Measurements from ENCODE around the gene ACTA2. TPM values are rescaled to one million over a fixed set of nuclear protein-coding genes. Genes with fewer than 3 reads are reported as not detected.

The ACTA2 gene
- total RNA-seq, 1 donor from 2014 or later: 19.0 TPM

- H3K27me3 Mint-ChIP-seq (ENCODE audit: insufficient read depth, low read depth): peaks cover 5% of the 10 kb centered on the region
- H3K4me1 Mint-ChIP-seq: peaks cover 3% of the 10 kb centered on the region
- H4K20me1 ChIP-seq (ENCODE audit: low read depth): no peaks in the 10 kb centered on the region
- TF ChIP-seq EZH2phosphoT487 (IDR thresholded peaks at IDR 0.05): no peak
- TF ChIP-seq CTCF (IDR thresholded peaks at IDR 0.05): no peak
- no peak for TF ChIP-seq EZH2 (IDR thresholded peaks at IDR 0.05)
- no peaks in the 10 kb centered on the region for H3K79me2 ChIP-seq (ENCODE audit: low read depth)
- H3K9me3 ChIP-seq (ENCODE audit: low read depth): no peaks in the 10 kb centered on the region
- H3K27me3 ChIP-seq: no peaks in the 10 kb centered on the region
- no peak overlapping the region for H3K9ac ChIP-seq
- H3K4me1 ChIP-seq: no peaks in the 10 kb centered on the region
- H3F3A ChIP-seq (ENCODE audit: low read depth): no peaks in the 10 kb centered on the region
- no peaks in the 10 kb centered on the region for H3K9me3 Mint-ChIP-seq
- no peaks in the 10 kb centered on the region for H3K36me3 ChIP-seq
- no peak overlapping the region for H3K4me2 ChIP-seq
- no peak for DNase-seq (ENCODE audit: low spot score)
- H3K36me3 Mint-ChIP-seq: no peaks in the 10 kb centered on the region
- H2AFZ ChIP-seq (replicated peaks): no peak overlapping the region
- H3K27ac Mint-ChIP-seq: no peak overlapping the region
- H3K4me3 ChIP-seq: no peak overlapping the region
- H3K4me3 Mint-ChIP-seq: no peak overlapping the region
- H3K27ac ChIP-seq: no peak overlapping the region
These were observed 44.4 kb downstream of the ACTA2 start for GRCh38 chr10:88908194-88908593.

- Mint-ChIP-seq H3K4me1 (peaks cover 3% of the 10 kb centered on the region), H3K4me3 (no peak overlapping the region), H3K27me3 (ENCODE audit: insufficient read depth, low read depth) (peaks cover 10% of the 10 kb centered on the region), H3K9me3 (no peaks in the 10 kb centered on the region), H3K27ac (no peak overlapping the region), H3K36me3 (peaks cover 2% of the 10 kb centered on the region)
- Histone ChIP-seq H3K27ac (no peak overlapping the region), H3K36me3 (no peaks in the 10 kb centered on the region), H3K27me3 (no peaks in the 10 kb centered on the region), H3K9ac (no peak overlapping the region), H3K79me2 (ENCODE audit: low read depth) (no peaks in the 10 kb centered on the region), H2AFZ (replicated peaks) (no peak overlapping the region), H4K20me1 (ENCODE audit: low read depth) (no peaks in the 10 kb centered on the region), H3K4me2 (no peak overlapping the region), H3K4me3 (no peak overlapping the region), H3K9me3 (ENCODE audit: low read depth) (no peaks in the 10 kb centered on the region), H3K4me1 (no peaks in the 10 kb centered on the region), H3F3A (ENCODE audit: low read depth) (no peaks in the 10 kb centered on the region)
- no peak for DNase-seq (ENCODE audit: low spot score)
- no peak for TF ChIP-seq EZH2phosphoT487 (IDR thresholded peaks at IDR 0.05)
- TF ChIP-seq EZH2 (IDR thresholded peaks at IDR 0.05): no peak
These were observed 45.7 kb downstream of the ACTA2 start for GRCh38 chr10:88906921-88907320.

- no peak overlapping the region for H3K9ac ChIP-seq
- H3K27ac Mint-ChIP-seq: no peak overlapping the region
- no peak overlapping the region for H3K4me3 ChIP-seq
- no peaks in the 10 kb centered on the region for H3K9me3 Mint-ChIP-seq
- H3K36me3 Mint-ChIP-seq: peaks cover 2% of the 10 kb centered on the region
- no peaks in the 10 kb centered on the region for H3K27me3 ChIP-seq
- no peak overlapping the region for H2AFZ ChIP-seq (replicated peaks)
- no peaks in the 10 kb centered on the region for H3K79me2 ChIP-seq (ENCODE audit: low read depth)
- no peaks in the 10 kb centered on the region for H4K20me1 ChIP-seq (ENCODE audit: low read depth)
- H3K4me1 ChIP-seq: peaks cover 3% of the 10 kb centered on the region
- no peak overlapping the region for H3K4me2 ChIP-seq
- no peak for TF ChIP-seq EZH2phosphoT487 (IDR thresholded peaks at IDR 0.05)
- no peak for TF ChIP-seq CTCF (IDR thresholded peaks at IDR 0.05)
- TF ChIP-seq EZH2 (IDR thresholded peaks at IDR 0.05): no peak
- DNase-seq (ENCODE audit: low spot score): no peak
- H3K27me3 Mint-ChIP-seq (ENCODE audit: insufficient read depth, low read depth): peaks cover 10% of the 10 kb centered on the region
- H3F3A ChIP-seq (ENCODE audit: low read depth): no peaks in the 10 kb centered on the region
- no peaks in the 10 kb centered on the region for H3K36me3 ChIP-seq
- no peaks in the 10 kb centered on the region for H3K9me3 ChIP-seq (ENCODE audit: low read depth)
- H3K27ac ChIP-seq: no peak overlapping the region
- peaks cover 3% of the 10 kb centered on the region for H3K4me1 Mint-ChIP-seq
- no peak overlapping the region for H3K4me3 Mint-ChIP-seq
These were observed 48.9 kb downstream of the ACTA2 start for GRCh38 chr10:88903715-88904114.

- Histone ChIP-seq H3K27me3 (no peaks in the 10 kb centered on the region), H3K36me3 (no peaks in the 10 kb centered on the region), H3K27ac (no peak overlapping the region), H3F3A (ENCODE audit: low read depth) (no peaks in the 10 kb centered on the region), H3K4me3 (no peak overlapping the region), H3K9ac (no peak overlapping the region), H3K4me2 (no peak overlapping the region), H3K9me3 (ENCODE audit: low read depth) (no peaks in the 10 kb centered on the region), H2AFZ (replicated peaks) (no peak overlapping the region), H3K79me2 (ENCODE audit: low read depth) (no peaks in the 10 kb centered on the region), H3K4me1 (peaks cover 3% of the 10 kb centered on the region), H4K20me1 (ENCODE audit: low read depth) (no peaks in the 10 kb centered on the region)
- H3K9me3 Mint-ChIP-seq: no peaks in the 10 kb centered on the region
- peaks cover 10% of the 10 kb centered on the region for H3K27me3 Mint-ChIP-seq (ENCODE audit: insufficient read depth, low read depth)
- DNase-seq (ENCODE audit: low spot score): no peak
- no peak overlapping the region for H3K27ac Mint-ChIP-seq
- no peak overlapping the region for H3K4me3 Mint-ChIP-seq
- peaks cover 2% of the 10 kb centered on the region for H3K4me1 Mint-ChIP-seq
- TF ChIP-seq EZH2phosphoT487 (IDR thresholded peaks at IDR 0.05) (no peak), CTCF (IDR thresholded peaks at IDR 0.05) (no peak), EZH2 (IDR thresholded peaks at IDR 0.05) (no peak)
- H3K36me3 Mint-ChIP-seq: peaks cover 2% of the 10 kb centered on the region
These were observed 50.4 kb downstream of the ACTA2 start for GRCh38 chr10:88901984-88902789.
